Adrenal gland (tissue), 5 donors: Measurements from ENCODE around the gene TNRC18.

Experiments used
- POLR2A ChIP-seq, 2 donors: fragments of 450-650 bp; IDR thresholded peaks; one replicate each; pipeline ENCODE4 v1.6.1; 2017; ENCODE audit warnings: antibody characterized with exemption in 2 of 2, mild to moderate bottlenecking in 2 of 2, moderate library complexity in 1 of 2
- TF ChIP-seq, protein P1 (sequence below), 6 experiments: fragments of 450-650 bp in 4 of 6; fragments of 200-600 bp in 2 of 6; sonication (generic) in 1 of 6; IDR thresholded peaks; 1 replicate in 5 of 6; 2 replicates in 1 of 6; pipeline versions ENCODE4 v1.5.1 to v1.8.0; 2016 to 2021; ENCODE audit warnings: antibody characterized with exemption in 6 of 6, mild to moderate bottlenecking in 2 of 6, moderate library complexity in 1 of 6
- donor health status: DM: no; HTN: no; CAD: no.

- TF ChIP-seq, protein P1, sequence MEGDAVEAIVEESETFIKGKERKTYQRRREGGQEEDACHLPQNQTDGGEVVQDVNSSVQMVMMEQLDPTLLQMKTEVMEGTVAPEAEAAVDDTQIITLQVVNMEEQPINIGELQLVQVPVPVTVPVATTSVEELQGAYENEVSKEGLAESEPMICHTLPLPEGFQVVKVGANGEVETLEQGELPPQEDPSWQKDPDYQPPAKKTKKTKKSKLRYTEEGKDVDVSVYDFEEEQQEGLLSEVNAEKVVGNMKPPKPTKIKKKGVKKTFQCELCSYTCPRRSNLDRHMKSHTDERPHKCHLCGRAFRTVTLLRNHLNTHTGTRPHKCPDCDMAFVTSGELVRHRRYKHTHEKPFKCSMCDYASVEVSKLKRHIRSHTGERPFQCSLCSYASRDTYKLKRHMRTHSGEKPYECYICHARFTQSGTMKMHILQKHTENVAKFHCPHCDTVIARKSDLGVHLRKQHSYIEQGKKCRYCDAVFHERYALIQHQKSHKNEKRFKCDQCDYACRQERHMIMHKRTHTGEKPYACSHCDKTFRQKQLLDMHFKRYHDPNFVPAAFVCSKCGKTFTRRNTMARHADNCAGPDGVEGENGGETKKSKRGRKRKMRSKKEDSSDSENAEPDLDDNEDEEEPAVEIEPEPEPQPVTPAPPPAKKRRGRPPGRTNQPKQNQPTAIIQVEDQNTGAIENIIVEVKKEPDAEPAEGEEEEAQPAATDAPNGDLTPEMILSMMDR (IDR thresholded peaks at IDR 0.05) = no peak
- TF ChIP-seq POLR2A (IDR thresholded peaks at IDR 0.05) = no peak
Measured at GRCh38 chr7:5348134-5349004, 75.3 kb downstream of the TNRC18 start.
